Stimulated activated CD8-positive, alpha-beta memory T cell treated with anti-CD3 and anti-CD28 coated beads, Interleukin-2, amount 100 ng/mL, for 1 hour (primary cell): ENCODE data around the gene CYB5R2.
"Not testable (repeated sequence)": the region's sequence is repeated elsewhere in the genome, so short reads cannot be mapped to it uniquely, and the experiment has no call there.

ENCODE experiments used
- DNase-seq, 2 donors: peaks; one replicate each; pipeline ENCODE4 v3.0.0-alpha.2; 2020; ENCODE audit warnings: low read depth in 2 of 2

Gene CYB5R2

GRCh38 chr11:7668911-7669310 lies 4.4 kb downstream of the CYB5R2 start:
- DNase-seq = no peak

GRCh38 chr11:7668464-7668863 lies 4.8 kb downstream of the CYB5R2 start:
- no peak for DNase-seq

GRCh38 chr11:7667460-7667859 lies 5.8 kb downstream of the CYB5R2 start:
- DNase-seq = no peak

- no peak for DNase-seq
Measured at GRCh38 chr11:7666292-7666866, 6.9 kb downstream of the CYB5R2 start.

GRCh38 chr11:7665473-7666291 lies 7.6 kb downstream of the CYB5R2 start:
- DNase-seq = peak; percentile 9 to 59

GRCh38 chr11:7664867-7665266 lies 8.4 kb downstream of the CYB5R2 start:
- no peak for DNase-seq

- DNase-seq = not testable (repeated sequence)
Measured at GRCh38 chr11:7663531-7663930, 9.8 kb downstream of the CYB5R2 start.

GRCh38 chr11:7657306-7658025 lies 15.8 kb downstream of the CYB5R2 start:
- no peak for DNase-seq

- DNase-seq = no peak
Measured at GRCh38 chr11:7656704-7657103, 16.6 kb downstream of the CYB5R2 start.

GRCh38 chr11:7655253-7656217 lies 17.8 kb downstream of the CYB5R2 start:
- DNase-seq = no peak

- DNase-seq = no peak
Measured at GRCh38 chr11:7654195-7654705, 19.1 kb downstream of the CYB5R2 start.

GRCh38 chr11:7651700-7652099 lies 21.6 kb downstream of the CYB5R2 start:
- DNase-seq = no peak

GRCh38 chr11:7651140-7651551 lies 22.2 kb downstream of the CYB5R2 start:
- DNase-seq = no peak

GRCh38 chr11:7648264-7648663 lies 25.0 kb downstream of the CYB5R2 start:
- no peak for DNase-seq

GRCh38 chr11:7646866-7647265 lies 26.4 kb downstream of the CYB5R2 start:
- DNase-seq = no peak

GRCh38 chr11:7645206-7645605 lies 28.1 kb downstream of the CYB5R2 start:
- DNase-seq = no peak

GRCh38 chr11:7643314-7643713 lies 30.0 kb downstream of the CYB5R2 start:
- no peak for DNase-seq

GRCh38 chr11:7642747-7643146 lies 30.6 kb downstream of the CYB5R2 start:
- DNase-seq = no peak

- no peak for DNase-seq
Measured at GRCh38 chr11:7640816-7641215, 32.5 kb downstream of the CYB5R2 start.

- no peak for DNase-seq
Measured at GRCh38 chr11:7639643-7640025, 33.7 kb downstream of the CYB5R2 start.
